Cortex of kidney (tissue), 1 donor: ENCODE measurements around the gene GGA3.
"Not testable (repeated sequence)": the region's sequence is repeated elsewhere in the genome, so short reads cannot be mapped to it uniquely, and the experiment has no call there.

Experiments used
- DNase-seq: peaks from one replicate; lab custom pipeline; 2025; lab: John Stamatoyannopoulos, UW

The GGA3 gene

DNA sequence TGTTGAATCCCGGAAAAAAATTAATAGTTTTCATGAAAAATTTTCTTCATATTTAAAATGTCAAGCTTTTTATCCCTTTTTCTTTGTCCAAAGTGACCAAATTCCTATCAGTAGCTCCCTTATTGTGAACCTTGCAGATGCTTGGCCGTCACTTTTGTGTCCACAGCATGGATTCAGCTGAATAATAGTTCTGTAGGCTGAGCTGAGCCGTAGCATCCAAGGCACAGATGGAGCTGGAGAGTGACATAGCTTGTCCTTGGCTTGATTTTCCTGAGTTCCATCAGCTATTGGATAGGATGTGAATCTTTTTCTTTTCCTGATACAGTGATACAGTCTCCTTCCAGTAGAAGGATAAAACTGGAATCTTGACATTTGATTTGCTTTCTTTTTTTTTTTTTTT lies 52.3 kb downstream of the GGA3 start:
- no peak for DNase-seq

DNA sequence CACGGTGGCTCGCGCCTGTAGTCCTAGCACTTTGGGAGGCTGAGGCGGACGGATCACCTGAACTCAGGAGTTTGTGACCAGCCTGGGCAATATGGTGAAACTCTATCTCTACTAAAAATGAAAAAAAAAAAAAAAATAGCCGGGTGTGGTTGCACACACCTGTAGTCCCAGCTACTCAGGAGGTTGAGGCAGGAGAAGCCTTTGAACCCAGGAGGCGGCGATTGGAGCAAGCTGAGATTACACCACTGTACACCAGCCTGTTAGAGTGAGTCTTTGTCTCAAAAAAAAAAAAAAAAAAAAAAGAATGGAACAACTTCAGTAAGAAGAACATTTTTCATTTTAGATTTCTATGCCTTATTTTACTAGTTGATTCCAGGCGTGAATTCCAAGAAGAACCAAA lies 53.2 kb downstream of the GGA3 start:
- DNase-seq = no peak

DNA sequence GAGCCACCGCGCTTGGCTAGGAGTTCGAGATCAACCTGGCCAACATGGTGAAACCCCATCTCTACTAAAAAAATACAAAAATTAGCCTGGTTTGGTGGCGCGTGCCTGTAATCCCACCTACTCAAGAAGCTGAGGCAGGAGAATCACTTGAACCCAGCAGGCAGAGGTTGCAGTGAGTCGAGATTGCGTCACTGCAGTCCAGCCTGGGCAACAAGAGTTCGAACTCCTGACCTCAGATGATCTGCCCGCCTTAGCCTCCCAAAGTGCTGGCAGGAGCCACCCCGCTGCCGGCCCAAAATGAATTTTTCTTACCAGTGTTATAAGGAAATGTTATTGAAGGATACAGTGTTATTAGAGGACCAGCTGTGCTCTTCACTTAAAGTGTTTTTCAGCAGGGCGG lies 53.6 kb downstream of the GGA3 start:
- DNase-seq = no peak

DNA sequence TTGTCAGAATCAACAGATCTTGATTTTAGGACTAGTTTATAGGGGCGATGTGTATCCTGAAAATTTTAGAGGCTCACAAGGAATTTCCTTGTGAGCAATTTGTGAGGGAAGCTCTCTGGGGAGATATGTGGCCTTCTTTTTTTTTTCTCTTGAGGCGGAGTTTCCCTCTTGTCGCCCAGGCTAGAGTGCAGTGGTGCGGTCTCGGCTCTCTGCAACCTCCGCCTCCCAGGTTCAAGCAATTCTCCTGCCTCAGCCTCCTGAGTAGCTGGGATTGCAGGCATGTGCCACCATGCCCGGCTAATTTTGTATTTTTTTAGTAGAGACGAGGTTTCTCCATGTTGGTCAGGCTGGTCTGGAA lies 54.4 kb downstream of the GGA3 start:
- not testable (repeated sequence) for DNase-seq

DNA sequence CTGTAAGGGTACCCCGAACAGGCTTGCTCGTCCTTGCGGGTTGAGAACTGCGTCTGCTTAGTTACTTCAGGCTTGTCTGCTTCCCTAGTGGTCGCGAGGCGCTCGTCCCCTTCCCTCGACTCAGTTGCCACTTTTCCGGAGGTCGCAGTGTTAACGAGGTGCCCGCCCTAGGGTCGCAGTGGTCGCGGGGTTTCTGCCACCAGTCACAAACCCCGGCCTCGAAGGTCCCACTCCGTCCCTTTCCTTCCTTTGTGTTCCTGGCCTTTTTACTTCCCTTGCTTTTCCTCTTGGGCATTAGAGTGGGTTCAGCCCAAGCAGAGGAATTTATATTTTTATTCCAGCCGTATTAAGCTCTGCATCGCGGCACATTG lies 55.6 kb downstream of the GGA3 start:
- no peak for DNase-seq

DNA sequence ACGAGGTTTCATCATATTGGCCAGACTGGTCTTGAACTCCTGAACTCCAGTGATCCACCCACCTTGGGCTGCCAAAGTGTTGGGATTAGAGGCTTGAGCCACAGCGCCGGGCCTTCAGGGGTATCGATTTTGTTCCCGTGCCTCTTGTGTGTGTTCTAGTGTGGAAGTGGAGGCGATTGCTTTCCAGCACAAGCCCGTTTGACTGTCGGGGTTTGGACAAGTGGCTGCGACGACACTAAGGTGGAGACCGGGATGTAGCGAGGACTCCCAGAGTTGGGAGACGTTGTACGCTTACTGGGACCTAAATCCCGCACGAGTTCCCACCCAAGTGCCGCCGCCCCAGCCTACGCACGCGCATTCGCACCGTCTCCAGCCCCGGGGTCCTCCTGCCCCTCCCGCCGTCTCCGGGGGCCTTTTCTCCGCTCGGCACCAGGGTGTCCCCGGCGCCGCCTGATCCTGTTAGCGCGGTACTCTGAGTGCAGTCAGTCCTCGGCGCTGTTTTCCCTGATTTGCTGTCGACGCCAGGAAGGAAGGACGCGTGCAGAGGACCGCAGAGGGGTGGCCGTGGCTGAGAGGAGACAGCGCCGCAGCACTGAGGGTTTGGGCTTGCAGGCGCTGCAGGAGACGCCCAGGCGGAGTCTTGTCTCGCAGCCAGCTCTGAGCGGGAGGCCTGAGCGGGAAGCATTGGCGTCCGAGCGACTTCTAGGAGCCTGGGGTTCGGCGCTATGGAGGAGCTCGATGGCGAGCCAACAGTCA lies 56.2 kb downstream of the GGA3 start, which contains the start of gene NUP85:
Gene NUP85 (plus strand): TSS at position 643 of the 756 bp plus-strand sequence. CDS start 83 bp downstream, at position 726.
- peak; percentile 84 for DNase-seq

DNA sequence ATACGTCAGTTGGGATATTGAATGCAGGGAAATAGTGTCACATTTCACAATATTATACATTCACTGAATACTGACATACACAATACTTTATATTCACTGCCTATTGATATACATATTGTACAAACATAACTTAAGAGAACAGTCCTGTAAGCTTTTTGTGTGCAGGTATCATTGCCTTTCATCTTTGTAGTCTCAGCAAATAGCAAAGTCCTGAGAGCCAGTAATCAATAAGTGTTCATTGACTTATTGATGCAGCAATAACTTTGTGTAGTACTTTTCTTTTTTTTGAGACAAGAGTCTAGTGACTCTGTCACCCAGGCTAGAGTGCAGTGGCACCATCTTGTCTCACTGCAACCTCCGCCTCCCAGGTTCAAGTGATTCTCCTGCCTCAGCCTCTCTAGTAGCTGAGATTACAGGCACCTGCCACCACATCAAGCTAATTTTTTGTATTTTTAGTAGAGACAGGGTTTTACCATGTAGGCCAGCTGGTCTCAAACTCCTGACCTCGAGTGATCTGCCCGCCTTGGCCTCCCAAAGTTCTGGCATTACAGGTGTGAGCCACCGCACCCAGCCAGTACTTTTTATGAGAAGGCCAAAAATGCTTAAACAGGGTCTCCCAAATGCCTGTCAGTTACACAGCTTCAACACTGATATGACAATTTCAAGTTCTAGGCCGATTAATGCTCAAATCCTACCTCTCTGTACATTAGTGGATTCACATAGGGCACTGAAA lies 61.4 kb downstream of the GGA3 start:
- DNase-seq = no peak

DNA sequence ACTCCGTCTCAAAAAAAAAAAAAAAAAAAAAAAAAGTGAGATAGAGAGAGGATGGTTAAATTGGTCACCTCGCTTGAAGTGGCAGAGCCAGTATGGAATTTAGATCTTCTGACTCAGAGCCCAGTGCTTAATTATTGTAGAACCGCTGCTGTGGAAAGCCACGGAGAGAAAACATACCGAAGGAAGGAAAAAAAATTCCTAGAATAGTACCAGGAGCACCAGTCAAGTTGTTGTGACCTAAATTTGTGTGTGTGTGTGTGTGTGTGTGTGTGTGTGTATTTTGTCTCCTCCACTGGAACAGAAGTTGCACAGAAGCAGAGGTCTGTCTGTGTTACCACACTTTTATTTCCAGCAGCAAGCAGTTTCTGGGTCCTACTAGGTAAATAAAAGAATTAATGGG lies 66.5 kb downstream of the GGA3 start:
- no peak for DNase-seq

DNA sequence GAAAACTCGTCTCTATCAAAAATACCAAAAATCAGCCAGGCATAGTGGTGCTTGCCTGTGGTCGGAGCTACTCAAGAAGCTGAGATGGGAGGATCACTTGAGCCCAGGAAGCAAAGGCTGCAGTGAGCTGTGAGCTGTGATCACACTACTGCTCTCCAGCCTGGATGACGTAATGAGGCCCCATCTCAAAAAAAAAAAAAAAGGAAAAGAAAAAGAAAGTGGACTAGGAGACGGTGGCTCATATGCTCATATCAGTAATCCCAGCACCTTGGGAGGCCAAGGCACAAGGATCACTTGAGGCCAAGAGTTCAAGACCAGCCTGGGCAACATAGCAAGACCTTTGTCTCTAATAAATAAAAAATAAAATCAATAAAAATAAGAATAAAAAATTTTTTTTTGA lies 69.8 kb downstream of the GGA3 start:
- no peak for DNase-seq

DNA sequence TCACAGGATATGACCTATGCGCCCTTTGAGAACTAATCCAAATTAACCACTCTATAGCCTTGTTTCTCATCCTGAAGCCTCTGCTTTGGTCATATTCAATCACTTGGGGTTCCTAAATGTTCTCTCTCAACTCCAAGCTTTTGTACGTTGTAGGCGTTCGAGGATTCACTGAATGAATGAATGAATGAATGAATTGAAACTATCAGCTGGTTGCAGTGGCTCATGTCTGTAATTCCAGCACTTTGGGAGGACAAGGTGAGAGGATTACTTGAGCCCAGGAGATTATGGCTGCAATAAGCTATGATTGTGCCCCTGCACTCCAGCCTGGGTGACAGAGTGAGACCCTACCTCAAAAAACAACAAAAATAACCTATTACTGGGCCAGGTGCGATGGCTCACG lies 72.8 kb downstream of the GGA3 start:
- no peak for DNase-seq
